Neural cell (in vitro differentiated cells): Measurements from ENCODE around the gene SYDE2. TPM values are rescaled to one million over a fixed set of nuclear protein-coding genes. Genes with fewer than 3 reads are reported as not detected.

Source experiments
- H2AFZ ChIP-seq: fragments of 200-600, 300-800 bp; sonication (generic), shearing (Covaris generic); 2 replicates; pipeline ENCODE4 v1.6.0; 2014; ENCODE audit warnings: low read depth, mild to moderate bottlenecking, antibody characterized with exemption, low read length, moderate library complexity
- H3F3A ChIP-seq: fragments of 200-600 bp; shearing (Covaris generic); 2 replicates; pipeline ENCODE4 v1.6.1; 2016; ENCODE audit warnings: mild to moderate bottlenecking, moderate library complexity, mixed read lengths, antibody characterized with exemption, low read length; ENCODE audit not compliant: insufficient read depth, poor library complexity, severe bottlenecking
- H3K27ac ChIP-seq: fragments of 200-600, 300-800 bp; sonication (generic), shearing (Covaris generic); 2 replicates; pipeline ENCODE4 v1.5.1; 2014; ENCODE audit warnings: mild to moderate bottlenecking, low read length, moderate library complexity
- H3K27me3 ChIP-seq: fragments of 300-800, 200-600 bp; sonication (generic), shearing (Covaris generic); 2 replicates; pipeline ENCODE4 v1.6.0; 2014; ENCODE audit warnings: mild to moderate bottlenecking, low read depth, low read length, moderate library complexity; ENCODE audit not compliant: insufficient read depth
- H3K36me3 ChIP-seq: fragments of 300-800, 200-600 bp; sonication (generic), shearing (Covaris generic); 2 replicates; pipeline ENCODE4 v1.5.1; 2014; ENCODE audit warnings: mild to moderate bottlenecking, antibody characterized with exemption, low read length, moderate library complexity; ENCODE audit not compliant: insufficient read depth
- H3K4me2 ChIP-seq: fragments of 300-800, 200-600 bp; sonication (generic), shearing (Covaris generic); 2 replicates; pipeline ENCODE4 v1.6.0; 2014; ENCODE audit warnings: mild to moderate bottlenecking, low read length
- H3K4me3 ChIP-seq: fragments of 300-800, 200-600 bp; sonication (generic), shearing (Covaris generic); 2 replicates; pipeline ENCODE4 v1.5.1; 2014; ENCODE audit warnings: mild to moderate bottlenecking, low read length, moderate library complexity
- H3K79me2 ChIP-seq: fragments of 200-600 bp; shearing (Covaris generic); replicated peaks from 2 replicates; pipeline ENCODE4 v1.6.0; 2014; ENCODE audit warnings: mild to moderate bottlenecking, low read length, moderate library complexity; ENCODE audit not compliant: insufficient read depth
- H3K9ac ChIP-seq: fragments of 300-800, 200-600 bp; sonication (generic), shearing (Covaris generic); 2 replicates; pipeline ENCODE4 v1.6.1; 2016; ENCODE audit warnings: mild to moderate bottlenecking, low read length, mixed read lengths
- H3K9me2 ChIP-seq: fragments of 200-600 bp; shearing (Covaris generic); 2 replicates; pipeline ENCODE4 v1.6.1; 2016; ENCODE audit warnings: mild to moderate bottlenecking, low read length, mixed read lengths; ENCODE audit not compliant: insufficient read depth
- H3K9me3 ChIP-seq: fragments of 200-600, 300-800 bp; sonication (generic), shearing (Covaris generic); 2 replicates; pipeline ENCODE4 v1.6.1; 2016; ENCODE audit warnings: mild to moderate bottlenecking, mixed run types, low read length, moderate library complexity, mixed read lengths
- H4K20me1 ChIP-seq: fragments of 200-600 bp; shearing (Covaris generic); 2 replicates; pipeline ENCODE4 v1.6.1; 2016; ENCODE audit warnings: mild to moderate bottlenecking, mixed run types; ENCODE audit not compliant: insufficient read depth
- EP300 ChIP-seq: fragments of 450-650 bp; conservative IDR thresholded peaks from 2 replicates; pipeline ENCODE4 v1.6.1; 2014; ENCODE audit warnings: antibody characterized with exemption, mild to moderate bottlenecking, moderate library complexity; ENCODE audit not compliant: poor library complexity, severe bottlenecking
- EZH2 ChIP-seq: fragments of 200-600, 300-800 bp; shearing (Covaris generic), sonication (generic); IDR thresholded peaks from 2 replicates; pipeline ENCODE4 v1.6.1; 2014; ENCODE audit warnings: antibody characterized with exemption, low read length, borderline replicate concordance, mild to moderate bottlenecking; ENCODE audit not compliant: insufficient read depth, poor library complexity, severe bottlenecking
- MXI1 ChIP-seq: fragments of 450-650 bp; conservative IDR thresholded peaks from 2 replicates; pipeline ENCODE4 v1.6.1; 2014; ENCODE audit warnings: antibody characterized with exemption, mild to moderate bottlenecking; ENCODE audit not compliant: poor library complexity, severe bottlenecking
- POLR2AphosphoS5 ChIP-seq: IDR thresholded peaks from 2 replicates; pipeline ENCODE4 v1.6.1; 2012
- RAD21 ChIP-seq: fragments of 450-650 bp; conservative IDR thresholded peaks from 2 replicates; pipeline ENCODE4 v1.6.1; 2014; ENCODE audit warnings: antibody characterized with exemption, mild to moderate bottlenecking, moderate library complexity
- REST ChIP-seq: IDR thresholded peaks from 2 replicates; pipeline ENCODE4 v1.6.1; 2012; ENCODE audit warnings: borderline replicate concordance
- SMC3 ChIP-seq: fragments of 450-650 bp; conservative IDR thresholded peaks from 2 replicates; pipeline ENCODE4 v1.6.1; 2014; ENCODE audit warnings: antibody characterized with exemption, mild to moderate bottlenecking, moderate library complexity; ENCODE audit not compliant: poor library complexity
- TAF1 ChIP-seq: IDR thresholded peaks from 2 replicates; pipeline ENCODE4 v1.6.1; 2012; ENCODE audit warnings: low read depth
- polyA plus RNA-seq: library from polyadenylated mRNA; depleted of rRNA; stranded (reverse); fragments of >200 nt; gene quantifications from 2 replicates; pipeline ENCODE4 v1.2.3, GENCODE V29; 2014
- TF ChIP-seq, protein P1 (sequence below): fragments of 450-650 bp; IDR thresholded peaks from 2 replicates; pipeline ENCODE4 v1.5.1; 2014; ENCODE audit warnings: antibody characterized with exemption, mild to moderate bottlenecking, moderate library complexity; ENCODE audit not compliant: poor library complexity, severe bottlenecking

The SYDE2 gene
- polyA plus RNA-seq, 1 donor from 2014 or later = 0.66 TPM

DNA sequence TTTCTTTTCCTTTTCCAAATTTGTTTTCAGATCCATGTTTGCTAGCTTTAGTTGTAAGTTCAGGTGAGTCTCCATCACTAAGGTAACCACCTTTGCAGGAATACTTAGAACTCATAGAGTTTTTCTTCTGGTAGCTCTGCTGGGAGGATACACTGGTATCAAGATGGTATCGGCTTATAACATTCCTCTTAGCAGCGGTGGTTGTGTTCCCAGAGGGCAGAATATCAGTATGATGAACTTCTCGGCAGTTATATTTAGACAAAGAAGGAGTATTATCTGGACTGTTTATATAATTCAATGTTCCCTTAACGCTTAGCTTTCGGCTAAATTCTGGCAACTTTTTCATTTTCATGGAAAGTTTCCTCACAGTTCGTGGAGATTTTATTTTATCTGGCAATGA is 18.1 kb downstream of the SYDE2 start:
- no peak overlapping the region for H3K4me3 ChIP-seq
- no peaks in the 10 kb centered on the region for H3K9me2 ChIP-seq
- no peaks in the 10 kb centered on the region for H4K20me1 ChIP-seq
- TF ChIP-seq MXI1 (no peak), REST (no peak), POLR2AphosphoS5 (no peak), RAD21 (no peak), SMC3 (no peak), EZH2 (no peak), EP300 (no peak), TAF1 (no peak)
- TF ChIP-seq, protein P1, sequence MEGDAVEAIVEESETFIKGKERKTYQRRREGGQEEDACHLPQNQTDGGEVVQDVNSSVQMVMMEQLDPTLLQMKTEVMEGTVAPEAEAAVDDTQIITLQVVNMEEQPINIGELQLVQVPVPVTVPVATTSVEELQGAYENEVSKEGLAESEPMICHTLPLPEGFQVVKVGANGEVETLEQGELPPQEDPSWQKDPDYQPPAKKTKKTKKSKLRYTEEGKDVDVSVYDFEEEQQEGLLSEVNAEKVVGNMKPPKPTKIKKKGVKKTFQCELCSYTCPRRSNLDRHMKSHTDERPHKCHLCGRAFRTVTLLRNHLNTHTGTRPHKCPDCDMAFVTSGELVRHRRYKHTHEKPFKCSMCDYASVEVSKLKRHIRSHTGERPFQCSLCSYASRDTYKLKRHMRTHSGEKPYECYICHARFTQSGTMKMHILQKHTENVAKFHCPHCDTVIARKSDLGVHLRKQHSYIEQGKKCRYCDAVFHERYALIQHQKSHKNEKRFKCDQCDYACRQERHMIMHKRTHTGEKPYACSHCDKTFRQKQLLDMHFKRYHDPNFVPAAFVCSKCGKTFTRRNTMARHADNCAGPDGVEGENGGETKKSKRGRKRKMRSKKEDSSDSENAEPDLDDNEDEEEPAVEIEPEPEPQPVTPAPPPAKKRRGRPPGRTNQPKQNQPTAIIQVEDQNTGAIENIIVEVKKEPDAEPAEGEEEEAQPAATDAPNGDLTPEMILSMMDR = no peak
- no peak overlapping the region for H2AFZ ChIP-seq
- H3K9me3 ChIP-seq = no peaks in the 10 kb centered on the region
- no peak overlapping the region for H3K27ac ChIP-seq
- H3F3A ChIP-seq = no peaks in the 10 kb centered on the region
- H3K4me2 ChIP-seq = no peak overlapping the region
- no peaks in the 10 kb centered on the region for H3K79me2 ChIP-seq
- H3K36me3 ChIP-seq = no peaks in the 10 kb centered on the region
- H3K27me3 ChIP-seq = no peaks in the 10 kb centered on the region
- H3K9ac ChIP-seq = no peak overlapping the region

- Histone ChIP-seq H3K4me3 (no peak overlapping the region), H3K9ac (no peak overlapping the region), H3K36me3 (no peaks in the 10 kb centered on the region), H2AFZ (no peak overlapping the region), H3K9me3 (no peaks in the 10 kb centered on the region), H3K4me2 (no peak overlapping the region), H3K9me2 (no peaks in the 10 kb centered on the region), H3K27ac (no peak overlapping the region), H3F3A (no peaks in the 10 kb centered on the region), H3K79me2 (no peaks in the 10 kb centered on the region), H3K27me3 (no peaks in the 10 kb centered on the region), H4K20me1 (no peaks in the 10 kb centered on the region)
- TF ChIP-seq RAD21 (no peak), MXI1 (no peak), SMC3 (no peak), EP300 (no peak), REST (no peak)
- TF ChIP-seq, protein P1 = no peak
These were observed 19.9 kb downstream of the SYDE2 start for GRCh38 chr1:85180869-85181268.
